ENCODE results near the gene PPP1R13B.

GRCh38 chr14:103867020-103867419 lies 19.6 kb upstream of the PPP1R13B start:
- no peak for TF ChIP-seq REST (IDR thresholded peaks at IDR 0.05; ENCODE audit: insufficient read depth in 1 of 2, low read depth in 2 of 2, low read length in 2 of 2)
- no peak for TF ChIP-seq SIN3A (IDR thresholded peaks at IDR 0.05; ENCODE audit: borderline replicate concordance, insufficient read depth, low read length)
- TF ChIP-seq POLR2AphosphoS5 (IDR thresholded peaks at IDR 0.05; ENCODE audit: low read depth, low read length) = no peak
- no peak for TF ChIP-seq TAF1 (IDR thresholded peaks at IDR 0.05; ENCODE audit: borderline replicate concordance, insufficient read depth, low read length)
- no peak for TF ChIP-seq FOXP2 (optimal IDR thresholded peaks at IDR 0.05; ENCODE audit: borderline replicate concordance, extremely low read depth, extremely low read length, insufficient read depth)
